Measurements from ENCODE around the gene NACA. TPM values are rescaled to one million over a fixed set of nuclear protein-coding genes. Genes with fewer than 3 reads are reported as not detected.

NACA gene
- total and polyA plus RNA-seq, 2 of the 13 experiments (the other 11 are each of a cell fraction or from before 2014, with no cell fraction given) = 799 to 1,700 TPM

- TF ChIP-seq CSRNP2 (CRISPR knock-in tag; conservative IDR thresholded peaks at IDR 0.05; ENCODE audit: low read depth) (no peak), ARID2 (CRISPR knock-in tag; IDR thresholded peaks at IDR 0.05; ENCODE audit: borderline replicate concordance) (no peak), PTBP1 (IDR thresholded peaks at IDR 0.05; ENCODE audit: low read depth, low read length, poor library complexity, severe bottlenecking) (peak; percentile 74), TSC22D2 (CRISPR knock-in tag; IDR thresholded peaks at IDR 0.05; ENCODE audit: borderline replicate concordance) (peak; percentile 56; the same call in 1 of the 2 replicates), NFE2 (CRISPR knock-in tag; IDR thresholded peaks at IDR 0.05) (no peak), ZNF331 (CRISPR knock-in tag; IDR thresholded peaks at IDR 0.05) (peak; percentile 81), ARNT2 (CRISPR knock-in tag; IDR thresholded peaks at IDR 0.05; ENCODE audit: low read depth) (peak; percentile 83; the same call in 1 of the 2 replicates), THAP11 (CRISPR knock-in tag; IDR thresholded peaks at IDR 0.05) (peak; percentile 95), NFYB (CRISPR knock-in tag; IDR thresholded peaks at IDR 0.05) (peak; percentile 47; the same call in 1 of the 2 replicates), ZNF646 (CRISPR knock-in tag; IDR thresholded peaks at IDR 0.05) (0 out of 2 replicates have a peak, but pooled peaks have one; percentile 44), ZNF564 (CRISPR knock-in tag; IDR thresholded peaks at IDR 0.05) (peak; percentile 58; the same call in 1 of the 2 replicates), ATF1 (CRISPR knock-in tag; IDR thresholded peaks at IDR 0.05) (peak; percentile 52; the same call in 1 of the 2 replicates), ZNF543 (CRISPR knock-in tag; IDR thresholded peaks at IDR 0.05) (peak; percentile 89)
- TF ChIP-seq, protein P1, sequence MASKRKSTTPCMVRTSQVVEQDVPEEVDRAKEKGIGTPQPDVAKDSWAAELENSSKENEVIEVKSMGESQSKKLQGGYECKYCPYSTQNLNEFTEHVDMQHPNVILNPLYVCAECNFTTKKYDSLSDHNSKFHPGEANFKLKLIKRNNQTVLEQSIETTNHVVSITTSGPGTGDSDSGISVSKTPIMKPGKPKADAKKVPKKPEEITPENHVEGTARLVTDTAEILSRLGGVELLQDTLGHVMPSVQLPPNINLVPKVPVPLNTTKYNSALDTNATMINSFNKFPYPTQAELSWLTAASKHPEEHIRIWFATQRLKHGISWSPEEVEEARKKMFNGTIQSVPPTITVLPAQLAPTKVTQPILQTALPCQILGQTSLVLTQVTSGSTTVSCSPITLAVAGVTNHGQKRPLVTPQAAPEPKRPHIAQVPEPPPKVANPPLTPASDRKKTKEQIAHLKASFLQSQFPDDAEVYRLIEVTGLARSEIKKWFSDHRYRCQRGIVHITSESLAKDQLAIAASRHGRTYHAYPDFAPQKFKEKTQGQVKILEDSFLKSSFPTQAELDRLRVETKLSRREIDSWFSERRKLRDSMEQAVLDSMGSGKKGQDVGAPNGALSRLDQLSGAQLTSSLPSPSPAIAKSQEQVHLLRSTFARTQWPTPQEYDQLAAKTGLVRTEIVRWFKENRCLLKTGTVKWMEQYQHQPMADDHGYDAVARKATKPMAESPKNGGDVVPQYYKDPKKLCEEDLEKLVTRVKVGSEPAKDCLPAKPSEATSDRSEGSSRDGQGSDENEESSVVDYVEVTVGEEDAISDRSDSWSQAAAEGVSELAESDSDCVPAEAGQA (IDR thresholded peaks at IDR 0.05; ENCODE audit: low read depth) = peak; percentile 94
- TF ChIP-seq, protein P1 (CRISPR knock-in tag; IDR thresholded peaks at IDR 0.05; ENCODE audit: borderline replicate concordance) = no peak
Observed at GRCh38 chr12:56724972-56725722, at the start of gene NACA (continued).
